Tibial artery (tissue), 4 donors: ENCODE measurements around the gene AVPR2.

Experiments
- DNase-seq, 2 donors: peaks; one replicate each; pipeline ENCODE4 v3.0.0-alpha.2; 2019
- H3K27ac ChIP-seq, 2 donors: fragments of 200-600 bp; sonication (generic) in 1 of 2; 1 replicate in 1 of 2; 2 replicates in 1 of 2; pipeline ENCODE4 v1.5.1; 2018 to 2019; ENCODE audit warnings: mild to moderate bottlenecking in 1 of 2
- H3K27me3 ChIP-seq, 2 donors: fragments of 200-600 bp; sonication (generic) in 1 of 2; one replicate each; pipeline versions ENCODE4 v1.5.1 to v1.6.0; 2016 to 2019
- H3K36me3 ChIP-seq, 3 donors: fragments of 200-600 bp; sonication (generic) in 2 of 3; one replicate each; pipeline ENCODE4 v1.5.1; 2016 to 2019; ENCODE audit warnings: mild to moderate bottlenecking in 2 of 3
- H3K4me1 ChIP-seq, 4 donors: fragments of 200-600 bp; sonication (generic) in 2 of 4; 1 replicate in 3 of 4; 2 replicates in 1 of 4; pipeline ENCODE4 v1.5.1; 2016 to 2019
- H3K4me3 ChIP-seq, 2 donors: fragments of 200-600 bp; sonication (generic) in 1 of 2; 1 replicate in 1 of 2; 2 replicates in 1 of 2; pipeline ENCODE4 v1.5.1; 2018 to 2019; ENCODE audit warnings: mild to moderate bottlenecking in 2 of 2
- H3K9me3 ChIP-seq, 3 donors: fragments of 200-600 bp; sonication (generic) in 1 of 3; one replicate each; pipeline ENCODE4 v1.5.1; 2016 to 2019
- intact Hi-C: fragments of 100-400 bp; cut with DNase I; formaldehyde crosslinking; loops from one replicate; pipeline ENCODE4 v1.15.0; 2023; ENCODE audit warnings: low total_unique reads
- TF ChIP-seq, protein P1 (sequence below), 2 experiments: fragments of 200-600 bp in 1 of 2; fragments of 450-650 bp in 1 of 2; IDR thresholded peaks; one replicate each; pipeline ENCODE4 v1.5.1; 2017 to 2019; ENCODE audit warnings: antibody characterized with exemption in 2 of 2, mild to moderate bottlenecking in 1 of 2, moderate library complexity in 1 of 2

AVPR2 gene

DNA sequence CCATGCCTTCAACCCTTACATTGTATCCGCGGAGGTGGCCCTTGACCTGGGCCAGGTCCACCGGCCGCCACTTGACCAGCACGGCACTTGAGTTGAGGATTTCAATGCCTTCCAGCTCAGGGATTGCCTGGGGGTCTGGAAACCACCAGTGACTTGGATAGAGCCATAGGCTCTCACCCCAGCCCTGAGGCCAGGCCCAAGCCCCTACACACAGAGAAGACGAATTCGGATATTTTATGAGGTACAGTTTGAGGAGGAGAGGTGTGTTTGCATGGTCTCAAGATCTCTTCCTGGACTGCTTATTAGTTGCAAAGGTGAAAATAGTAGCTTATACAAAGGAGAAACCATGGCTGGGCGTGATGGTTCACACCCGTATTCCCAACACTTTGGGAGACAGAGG is 38.8 kb upstream of the AVPR2 start:
- Histone ChIP-seq H3K27me3 (peaks cover 0 to 14% of the 10 kb centered on the region in 2 donors), H3K36me3 (no peaks in the 10 kb centered on the region), H3K27ac (no peak overlapping the region), H3K9me3 (no peaks in the 10 kb centered on the region), H3K4me3 (no peak overlapping the region), H3K4me1 (no peaks in the 10 kb centered on the region)
- DNase-seq, result no peak
- TF ChIP-seq, protein P1, sequence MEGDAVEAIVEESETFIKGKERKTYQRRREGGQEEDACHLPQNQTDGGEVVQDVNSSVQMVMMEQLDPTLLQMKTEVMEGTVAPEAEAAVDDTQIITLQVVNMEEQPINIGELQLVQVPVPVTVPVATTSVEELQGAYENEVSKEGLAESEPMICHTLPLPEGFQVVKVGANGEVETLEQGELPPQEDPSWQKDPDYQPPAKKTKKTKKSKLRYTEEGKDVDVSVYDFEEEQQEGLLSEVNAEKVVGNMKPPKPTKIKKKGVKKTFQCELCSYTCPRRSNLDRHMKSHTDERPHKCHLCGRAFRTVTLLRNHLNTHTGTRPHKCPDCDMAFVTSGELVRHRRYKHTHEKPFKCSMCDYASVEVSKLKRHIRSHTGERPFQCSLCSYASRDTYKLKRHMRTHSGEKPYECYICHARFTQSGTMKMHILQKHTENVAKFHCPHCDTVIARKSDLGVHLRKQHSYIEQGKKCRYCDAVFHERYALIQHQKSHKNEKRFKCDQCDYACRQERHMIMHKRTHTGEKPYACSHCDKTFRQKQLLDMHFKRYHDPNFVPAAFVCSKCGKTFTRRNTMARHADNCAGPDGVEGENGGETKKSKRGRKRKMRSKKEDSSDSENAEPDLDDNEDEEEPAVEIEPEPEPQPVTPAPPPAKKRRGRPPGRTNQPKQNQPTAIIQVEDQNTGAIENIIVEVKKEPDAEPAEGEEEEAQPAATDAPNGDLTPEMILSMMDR (IDR thresholded peaks at IDR 0.05), result no peak
- intact Hi-C loops, result no loop called here

DNA sequence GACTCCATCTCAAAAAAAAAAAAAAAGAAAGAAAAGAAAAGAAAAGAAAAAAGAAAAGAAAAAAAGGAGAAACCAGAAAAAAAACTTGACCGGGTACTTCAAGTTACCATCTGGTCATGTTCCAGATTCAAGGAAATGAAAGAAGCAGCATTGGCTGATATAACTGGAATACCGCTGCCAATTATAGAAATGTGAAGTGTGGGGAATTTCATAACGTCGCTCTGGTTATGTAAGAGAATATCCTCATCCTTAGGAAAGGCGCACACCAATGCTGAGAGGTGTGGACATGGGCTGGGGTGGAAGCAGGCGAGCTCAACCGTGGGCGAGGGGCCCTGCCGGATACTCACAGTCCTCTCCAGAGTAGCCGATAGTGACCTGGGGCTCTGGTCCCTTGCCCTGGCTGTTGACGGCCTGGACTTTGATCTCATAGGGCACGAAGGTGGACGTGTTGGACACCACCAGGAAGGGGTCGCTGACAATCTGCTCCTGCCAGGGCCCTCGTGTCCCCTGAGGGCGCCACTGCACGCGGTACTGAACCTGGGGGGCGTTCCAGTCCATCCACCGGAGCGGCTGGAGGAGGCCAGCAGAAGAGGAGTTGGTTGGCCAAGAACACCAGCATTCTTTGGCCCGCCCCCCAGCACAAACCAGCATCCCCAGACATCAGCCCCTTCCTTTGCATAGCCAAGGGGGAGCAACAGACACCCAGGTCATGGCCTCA is 38.0 kb upstream of the AVPR2 start:
- Histone ChIP-seq H3K27me3 (peaks cover 0 to 19% of the 10 kb centered on the region in 2 donors), H3K9me3 (no peaks in the 10 kb centered on the region), H3K4me1 (no peaks in the 10 kb centered on the region), H3K4me3 (no peak overlapping the region), H3K27ac (no peak overlapping the region), H3K36me3 (no peaks in the 10 kb centered on the region)
- TF ChIP-seq, protein P1 (IDR thresholded peaks at IDR 0.05), result no peak
- intact Hi-C loops, result no loop called here
- DNase-seq, result no peak

DNA sequence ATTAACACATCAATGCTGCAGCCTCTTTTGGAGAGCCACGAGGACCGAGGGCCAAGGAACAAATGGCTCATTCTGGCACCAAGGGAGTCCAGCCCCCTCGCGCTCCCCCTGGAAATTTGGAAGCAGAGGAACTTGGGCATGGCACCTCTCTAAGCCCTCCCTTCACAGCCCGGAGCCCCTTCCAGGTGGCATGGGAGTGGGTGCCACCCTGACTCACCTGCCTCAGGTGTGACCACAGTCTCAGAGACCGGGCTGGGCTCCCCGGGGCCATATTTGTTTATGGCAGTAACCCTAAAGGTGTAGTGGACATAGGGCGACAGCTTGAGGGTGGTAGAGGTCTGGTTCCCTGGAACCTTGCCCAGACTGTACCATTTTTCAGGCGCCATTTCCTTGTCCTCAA is 37.3 kb upstream of the AVPR2 start:
- H3K9me3 ChIP-seq, result no peaks in the 10 kb centered on the region
- no peaks in the 10 kb centered on the region for H3K4me1 ChIP-seq
- H3K27me3 ChIP-seq, result peaks cover 0 to 19% of the 10 kb centered on the region in 2 donors
- TF ChIP-seq, protein P1 (IDR thresholded peaks at IDR 0.05), result no peak
- no peak overlapping the region for H3K4me3 ChIP-seq
- no peaks in the 10 kb centered on the region for H3K36me3 ChIP-seq
- no peak for DNase-seq
- intact Hi-C loops, result no loop called here
- no peak overlapping the region for H3K27ac ChIP-seq

DNA sequence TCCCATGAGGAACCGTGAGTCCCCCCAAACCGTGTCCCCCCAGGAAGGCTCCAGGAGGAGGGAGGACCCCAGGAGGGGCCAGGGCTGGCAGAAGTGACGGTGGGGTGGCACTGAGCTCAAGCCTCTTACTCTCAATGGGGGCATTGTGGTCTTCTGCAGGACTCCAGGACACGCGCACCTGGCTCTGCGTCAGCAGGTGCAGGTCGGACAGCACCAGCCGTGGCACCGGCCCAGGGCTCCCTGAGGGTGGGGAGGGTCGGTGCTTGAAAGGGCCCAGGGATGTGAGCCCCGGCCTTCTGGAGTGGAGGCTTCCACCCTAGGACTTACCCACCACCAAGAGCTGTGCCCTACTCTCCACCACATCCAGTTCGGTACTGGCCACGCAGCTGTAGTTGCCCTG is 36.8 kb upstream of the AVPR2 start:
- TF ChIP-seq, protein P1 (IDR thresholded peaks at IDR 0.05), result no peak
- Histone ChIP-seq H3K36me3 (no peaks in the 10 kb centered on the region), H3K4me1 (no peaks in the 10 kb centered on the region), H3K4me3 (no peak overlapping the region), H3K9me3 (no peaks in the 10 kb centered on the region), H3K27me3 (peaks cover 0 to 15% of the 10 kb centered on the region in 2 donors), H3K27ac (no peak overlapping the region)
- intact Hi-C loops, result no loop called here
- no peak for DNase-seq

DNA sequence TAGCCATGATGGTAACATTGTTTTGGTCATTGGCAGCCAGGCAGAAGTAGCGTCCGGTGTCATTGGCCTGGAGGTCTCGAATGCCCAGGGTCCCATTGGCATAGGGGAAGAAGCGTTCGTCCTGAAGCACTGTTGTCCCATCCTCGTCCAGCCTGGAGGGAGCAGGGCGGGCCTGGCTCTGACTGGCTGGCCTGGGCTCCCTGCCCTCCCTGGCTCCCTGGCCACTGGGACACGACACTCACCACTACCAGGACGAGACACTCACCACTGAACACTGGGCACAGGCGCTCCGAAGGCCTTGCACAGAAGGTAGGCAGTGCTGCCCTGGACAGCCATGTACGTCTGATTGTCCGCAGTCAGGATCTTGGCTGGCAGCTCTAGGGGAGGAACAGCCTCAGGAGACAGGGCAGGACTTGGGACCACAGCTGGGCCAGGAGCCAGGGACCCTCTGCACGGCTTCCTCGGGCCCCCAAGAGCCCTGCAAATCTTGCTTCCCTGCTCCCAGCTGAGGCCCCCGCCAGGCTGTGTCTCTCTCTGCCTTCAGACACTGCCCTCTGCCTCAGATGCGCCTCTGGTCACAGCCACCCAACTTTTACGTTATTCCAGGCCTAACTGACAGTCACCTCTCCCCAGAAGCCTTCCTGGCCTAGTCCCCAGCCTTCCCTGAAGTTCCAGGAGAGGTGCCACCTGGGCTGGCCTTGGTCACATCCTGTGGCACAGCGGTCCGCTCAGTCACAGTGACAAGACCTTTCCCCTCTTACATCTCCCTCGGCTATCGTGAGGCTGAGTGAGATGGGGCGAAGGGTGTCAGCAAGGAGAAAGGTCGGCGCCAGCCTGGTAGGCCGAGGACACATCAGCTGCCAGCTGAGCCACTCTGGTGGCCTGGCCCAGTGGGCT is 35.6 kb upstream of the AVPR2 start:
- Histone ChIP-seq H3K9me3 (no peaks in the 10 kb centered on the region), H3K36me3 (no peaks in the 10 kb centered on the region), H3K27me3 (peaks cover 0 to 15% of the 10 kb centered on the region in 2 donors), H3K27ac (no peak overlapping the region), H3K4me1 (no peaks in the 10 kb centered on the region), H3K4me3 (no peak overlapping the region)
- TF ChIP-seq, protein P1 (IDR thresholded peaks at IDR 0.05), result no peak
- intact Hi-C loops, result no loop called here
- DNase-seq, result no peak
